ENCODE data around the gene CLIP4. TPM values are rescaled to one million over a fixed set of nuclear protein-coding genes. Genes with fewer than 3 reads are reported as not detected.
A peak's percentile ranks its signal among the peaks of the same experiment; 100 is the strongest.

CLIP4 gene
- total RNA-seq, 1 experiment from 2014 or later, result 0.39 TPM

DNA sequence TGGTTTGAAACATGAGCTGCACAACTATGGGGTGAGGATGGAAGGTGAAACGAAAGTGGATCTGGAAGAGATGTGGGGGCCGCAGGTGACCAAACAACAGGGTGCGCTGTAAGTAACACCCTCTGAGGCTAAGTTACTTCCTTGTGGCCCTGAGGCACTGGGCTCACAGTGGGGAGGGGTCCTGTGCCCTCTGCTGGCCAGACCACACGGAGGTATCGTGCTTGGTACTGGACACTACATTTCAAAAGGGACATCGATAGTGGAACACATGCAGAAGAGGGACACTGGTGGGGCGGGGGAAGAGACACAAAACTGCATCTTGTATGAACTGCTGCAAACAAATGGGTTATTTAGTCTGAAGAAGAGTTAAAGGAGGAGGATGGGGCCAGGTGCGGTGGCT, 110.6 kb downstream of the CLIP4 start:
- H3K27ac Mint-ChIP-seq, result no peak overlapping the region
- TF ChIP-seq EMX1 (CRISPR knock-in tag; IDR thresholded peaks at IDR 0.05) (no peak), ZNF396 (CRISPR knock-in tag; IDR thresholded peaks at IDR 0.05; ENCODE audit: borderline replicate concordance) (no peak), ZNF317 (CRISPR knock-in tag; IDR thresholded peaks at IDR 0.05; ENCODE audit: borderline replicate concordance, low read depth) (no peak), ELF4 (CRISPR knock-in tag; IDR thresholded peaks at IDR 0.05; ENCODE audit: low read depth) (no peak)
- TF ChIP-seq, protein P1, sequence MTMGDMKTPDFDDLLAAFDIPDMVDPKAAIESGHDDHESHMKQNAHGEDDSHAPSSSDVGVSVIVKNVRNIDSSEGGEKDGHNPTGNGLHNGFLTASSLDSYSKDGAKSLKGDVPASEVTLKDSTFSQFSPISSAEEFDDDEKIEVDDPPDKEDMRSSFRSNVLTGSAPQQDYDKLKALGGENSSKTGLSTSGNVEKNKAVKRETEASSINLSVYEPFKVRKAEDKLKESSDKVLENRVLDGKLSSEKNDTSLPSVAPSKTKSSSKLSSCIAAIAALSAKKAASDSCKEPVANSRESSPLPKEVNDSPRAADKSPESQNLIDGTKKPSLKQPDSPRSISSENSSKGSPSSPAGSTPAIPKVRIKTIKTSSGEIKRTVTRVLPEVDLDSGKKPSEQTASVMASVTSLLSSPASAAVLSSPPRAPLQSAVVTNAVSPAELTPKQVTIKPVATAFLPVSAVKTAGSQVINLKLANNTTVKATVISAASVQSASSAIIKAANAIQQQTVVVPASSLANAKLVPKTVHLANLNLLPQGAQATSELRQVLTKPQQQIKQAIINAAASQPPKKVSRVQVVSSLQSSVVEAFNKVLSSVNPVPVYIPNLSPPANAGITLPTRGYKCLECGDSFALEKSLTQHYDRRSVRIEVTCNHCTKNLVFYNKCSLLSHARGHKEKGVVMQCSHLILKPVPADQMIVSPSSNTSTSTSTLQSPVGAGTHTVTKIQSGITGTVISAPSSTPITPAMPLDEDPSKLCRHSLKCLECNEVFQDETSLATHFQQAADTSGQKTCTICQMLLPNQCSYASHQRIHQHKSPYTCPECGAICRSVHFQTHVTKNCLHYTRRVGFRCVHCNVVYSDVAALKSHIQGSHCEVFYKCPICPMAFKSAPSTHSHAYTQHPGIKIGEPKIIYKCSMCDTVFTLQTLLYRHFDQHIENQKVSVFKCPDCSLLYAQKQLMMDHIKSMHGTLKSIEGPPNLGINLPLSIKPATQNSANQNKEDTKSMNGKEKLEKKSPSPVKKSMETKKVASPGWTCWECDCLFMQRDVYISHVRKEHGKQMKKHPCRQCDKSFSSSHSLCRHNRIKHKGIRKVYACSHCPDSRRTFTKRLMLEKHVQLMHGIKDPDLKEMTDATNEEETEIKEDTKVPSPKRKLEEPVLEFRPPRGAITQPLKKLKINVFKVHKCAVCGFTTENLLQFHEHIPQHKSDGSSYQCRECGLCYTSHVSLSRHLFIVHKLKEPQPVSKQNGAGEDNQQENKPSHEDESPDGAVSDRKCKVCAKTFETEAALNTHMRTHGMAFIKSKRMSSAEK (CRISPR knock-in tag; IDR thresholded peaks at IDR 0.05; ENCODE audit: borderline replicate concordance), result no peak
- TF ChIP-seq, protein P2, sequence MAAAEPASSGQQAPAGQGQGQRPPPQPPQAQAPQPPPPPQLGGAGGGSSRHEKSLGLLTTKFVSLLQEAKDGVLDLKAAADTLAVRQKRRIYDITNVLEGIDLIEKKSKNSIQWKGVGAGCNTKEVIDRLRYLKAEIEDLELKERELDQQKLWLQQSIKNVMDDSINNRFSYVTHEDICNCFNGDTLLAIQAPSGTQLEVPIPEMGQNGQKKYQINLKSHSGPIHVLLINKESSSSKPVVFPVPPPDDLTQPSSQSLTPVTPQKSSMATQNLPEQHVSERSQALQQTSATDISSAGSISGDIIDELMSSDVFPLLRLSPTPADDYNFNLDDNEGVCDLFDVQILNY (CRISPR knock-in tag; IDR thresholded peaks at IDR 0.05), result no peak
- DNase-seq (ENCODE audit: low spot score), result peak; percentile 16
- no peak overlapping the region for H3K4me3 Mint-ChIP-seq
- ChIA-PET CTCF (interaction anchor here (1.2 to 1.7 kb wide), 2 partner anchors 13 to 24 kb away, joined by 4 to 5 read pairs; no protein-coding TSS in a partner anchor), POLR2A (interaction anchor here (0.7 kb wide), 1 partner anchor 42 kb away, joined by 6 read pairs; no protein-coding TSS in a partner anchor)
- H3K9me3 Mint-ChIP-seq, result no peaks in the 10 kb centered on the region
- peaks cover 4% of the 10 kb centered on the region; the same call in 1 of the 2 replicates for H3K4me1 Mint-ChIP-seq
- ATAC-seq, result peak; percentile 58
- no peaks in the 10 kb centered on the region for H3K27me3 Mint-ChIP-seq (ENCODE audit: low read depth)
- no peaks in the 10 kb centered on the region for H3K36me3 Mint-ChIP-seq

DNA sequence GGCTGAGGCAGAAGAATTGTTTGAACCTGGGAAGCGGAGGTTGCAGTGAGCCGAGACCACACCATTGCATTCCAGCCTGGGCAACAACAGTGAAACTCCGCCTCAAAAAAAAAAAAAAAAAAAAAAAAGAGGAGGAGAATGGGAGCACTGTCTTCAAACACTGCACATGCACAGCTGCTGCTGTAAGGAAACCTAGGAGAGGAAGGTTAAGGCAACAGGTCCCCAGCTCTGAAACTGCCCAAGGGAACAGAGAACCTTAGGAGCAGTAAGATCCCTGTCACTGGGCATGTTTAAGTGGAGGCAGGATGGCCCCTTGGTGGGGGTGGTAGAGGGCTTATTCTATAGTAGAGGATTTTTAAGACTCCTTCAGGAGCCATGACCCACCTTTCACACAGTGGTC, 111.2 kb downstream of the CLIP4 start:
- DNase-seq (ENCODE audit: low spot score) (no peak), ATAC-seq (no peak)
- Mint-ChIP-seq H3K9me3 (no peaks in the 10 kb centered on the region), H3K4me3 (no peak overlapping the region), H3K27me3 (ENCODE audit: low read depth) (no peaks in the 10 kb centered on the region), H3K27ac (no peak overlapping the region), H3K36me3 (no peaks in the 10 kb centered on the region), H3K4me1 (peaks cover 4% of the 10 kb centered on the region; the same call in 1 of the 2 replicates)
- ChIA-PET CTCF (interaction anchor here (0.6 kb wide), 1 partner anchor 698 kb away, joined by 4 read pairs; no protein-coding TSS in a partner anchor), POLR2A (interaction anchor here (0.7 kb wide), 1 partner anchor 42 kb away, joined by 6 read pairs; no protein-coding TSS in a partner anchor)
- TF ChIP-seq FOXP1 (CRISPR knock-in tag; IDR thresholded peaks at IDR 0.05; ENCODE audit: borderline replicate concordance) (no peak), JAZF1 (CRISPR knock-in tag; IDR thresholded peaks at IDR 0.05) (no peak), MYBL2 (CRISPR knock-in tag; IDR thresholded peaks at IDR 0.05) (no peak), ATF1 (CRISPR knock-in tag; IDR thresholded peaks at IDR 0.05) (no peak), NFYB (CRISPR knock-in tag; conservative IDR thresholded peaks at IDR 0.05; ENCODE audit: low read depth) (no peak), NR2C2 (CRISPR knock-in tag; IDR thresholded peaks at IDR 0.05) (no peak), MXD4 (CRISPR knock-in tag; IDR thresholded peaks at IDR 0.05; ENCODE audit: borderline replicate concordance) (no peak), FOXK1 (CRISPR knock-in tag; IDR thresholded peaks at IDR 0.05) (no peak), ELF4 (CRISPR knock-in tag; IDR thresholded peaks at IDR 0.05; ENCODE audit: low read depth) (no peak)
- TF ChIP-seq, protein P3, sequence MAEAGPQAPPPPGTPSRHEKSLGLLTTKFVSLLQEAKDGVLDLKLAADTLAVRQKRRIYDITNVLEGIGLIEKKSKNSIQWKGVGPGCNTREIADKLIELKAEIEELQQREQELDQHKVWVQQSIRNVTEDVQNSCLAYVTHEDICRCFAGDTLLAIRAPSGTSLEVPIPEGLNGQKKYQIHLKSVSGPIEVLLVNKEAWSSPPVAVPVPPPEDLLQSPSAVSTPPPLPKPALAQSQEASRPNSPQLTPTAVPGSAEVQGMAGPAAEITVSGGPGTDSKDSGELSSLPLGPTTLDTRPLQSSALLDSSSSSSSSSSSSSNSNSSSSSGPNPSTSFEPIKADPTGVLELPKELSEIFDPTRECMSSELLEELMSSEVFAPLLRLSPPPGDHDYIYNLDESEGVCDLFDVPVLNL (CRISPR knock-in tag; IDR thresholded peaks at IDR 0.05; ENCODE audit: borderline replicate concordance, low read depth), result no peak
- TF ChIP-seq, protein P4, sequence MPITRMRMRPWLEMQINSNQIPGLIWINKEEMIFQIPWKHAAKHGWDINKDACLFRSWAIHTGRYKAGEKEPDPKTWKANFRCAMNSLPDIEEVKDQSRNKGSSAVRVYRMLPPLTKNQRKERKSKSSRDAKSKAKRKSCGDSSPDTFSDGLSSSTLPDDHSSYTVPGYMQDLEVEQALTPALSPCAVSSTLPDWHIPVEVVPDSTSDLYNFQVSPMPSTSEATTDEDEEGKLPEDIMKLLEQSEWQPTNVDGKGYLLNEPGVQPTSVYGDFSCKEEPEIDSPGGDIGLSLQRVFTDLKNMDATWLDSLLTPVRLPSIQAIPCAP (CRISPR knock-in tag; IDR thresholded peaks at IDR 0.05), result no peak
- TF ChIP-seq, protein P5, sequence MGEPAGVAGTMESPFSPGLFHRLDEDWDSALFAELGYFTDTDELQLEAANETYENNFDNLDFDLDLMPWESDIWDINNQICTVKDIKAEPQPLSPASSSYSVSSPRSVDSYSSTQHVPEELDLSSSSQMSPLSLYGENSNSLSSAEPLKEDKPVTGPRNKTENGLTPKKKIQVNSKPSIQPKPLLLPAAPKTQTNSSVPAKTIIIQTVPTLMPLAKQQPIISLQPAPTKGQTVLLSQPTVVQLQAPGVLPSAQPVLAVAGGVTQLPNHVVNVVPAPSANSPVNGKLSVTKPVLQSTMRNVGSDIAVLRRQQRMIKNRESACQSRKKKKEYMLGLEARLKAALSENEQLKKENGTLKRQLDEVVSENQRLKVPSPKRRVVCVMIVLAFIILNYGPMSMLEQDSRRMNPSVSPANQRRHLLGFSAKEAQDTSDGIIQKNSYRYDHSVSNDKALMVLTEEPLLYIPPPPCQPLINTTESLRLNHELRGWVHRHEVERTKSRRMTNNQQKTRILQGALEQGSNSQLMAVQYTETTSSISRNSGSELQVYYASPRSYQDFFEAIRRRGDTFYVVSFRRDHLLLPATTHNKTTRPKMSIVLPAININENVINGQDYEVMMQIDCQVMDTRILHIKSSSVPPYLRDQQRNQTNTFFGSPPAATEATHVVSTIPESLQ (CRISPR knock-in tag; IDR thresholded peaks at IDR 0.05), result no peak
- TF ChIP-seq, protein P6, sequence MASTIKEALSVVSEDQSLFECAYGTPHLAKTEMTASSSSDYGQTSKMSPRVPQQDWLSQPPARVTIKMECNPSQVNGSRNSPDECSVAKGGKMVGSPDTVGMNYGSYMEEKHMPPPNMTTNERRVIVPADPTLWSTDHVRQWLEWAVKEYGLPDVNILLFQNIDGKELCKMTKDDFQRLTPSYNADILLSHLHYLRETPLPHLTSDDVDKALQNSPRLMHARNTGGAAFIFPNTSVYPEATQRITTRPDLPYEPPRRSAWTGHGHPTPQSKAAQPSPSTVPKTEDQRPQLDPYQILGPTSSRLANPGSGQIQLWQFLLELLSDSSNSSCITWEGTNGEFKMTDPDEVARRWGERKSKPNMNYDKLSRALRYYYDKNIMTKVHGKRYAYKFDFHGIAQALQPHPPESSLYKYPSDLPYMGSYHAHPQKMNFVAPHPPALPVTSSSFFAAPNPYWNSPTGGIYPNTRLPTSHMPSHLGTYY (CRISPR knock-in tag; IDR thresholded peaks at IDR 0.05), result no peak
- TF ChIP-seq, protein P7, sequence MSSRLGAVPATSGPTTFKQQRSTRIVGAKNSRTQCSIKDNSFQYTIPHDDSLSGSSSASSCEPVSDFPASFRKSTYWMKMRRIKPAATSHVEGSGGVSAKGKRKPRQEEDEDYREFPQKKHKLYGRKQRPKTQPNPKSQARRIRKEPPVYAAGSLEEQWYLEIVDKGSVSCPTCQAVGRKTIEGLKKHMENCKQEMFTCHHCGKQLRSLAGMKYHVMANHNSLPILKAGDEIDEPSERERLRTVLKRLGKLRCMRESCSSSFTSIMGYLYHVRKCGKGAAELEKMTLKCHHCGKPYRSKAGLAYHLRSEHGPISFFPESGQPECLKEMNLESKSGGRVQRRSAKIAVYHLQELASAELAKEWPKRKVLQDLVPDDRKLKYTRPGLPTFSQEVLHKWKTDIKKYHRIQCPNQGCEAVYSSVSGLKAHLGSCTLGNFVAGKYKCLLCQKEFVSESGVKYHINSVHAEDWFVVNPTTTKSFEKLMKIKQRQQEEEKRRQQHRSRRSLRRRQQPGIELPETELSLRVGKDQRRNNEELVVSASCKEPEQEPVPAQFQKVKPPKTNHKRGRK (CRISPR knock-in tag; IDR thresholded peaks at IDR 0.05; ENCODE audit: borderline replicate concordance), result no peak
